CD4-positive, alpha-beta T cell treated with Interleukin-2 at 100 ng/mL for 4 hours (primary cell): ENCODE measurements around the gene LHX3.
A peak's percentile ranks its signal among the peaks of the same experiment; 100 is the strongest.

Experiments
- DNase-seq: peaks from one replicate; pipeline ENCODE4 v3.0.0-alpha.2; 2020; ENCODE audit warnings: low spot score

The LHX3 gene

GRCh38 chr9:136177224-136177623 lies 27.7 kb downstream of the LHX3 start:
- no peak for DNase-seq

GRCh38 chr9:136175616-136176197 lies 29.2 kb downstream of the LHX3 start:
- DNase-seq: no peak

GRCh38 chr9:136174779-136175615 lies 29.9 kb downstream of the LHX3 start:
- DNase-seq: no peak

GRCh38 chr9:136173648-136174290 lies 31.2 kb downstream of the LHX3 start:
- DNase-seq: no peak

GRCh38 chr9:136172412-136173079 lies 32.4 kb downstream of the LHX3 start:
- no peak for DNase-seq

GRCh38 chr9:136171801-136172411 lies 33.0 kb downstream of the LHX3 start:
- no peak for DNase-seq

DNA sequence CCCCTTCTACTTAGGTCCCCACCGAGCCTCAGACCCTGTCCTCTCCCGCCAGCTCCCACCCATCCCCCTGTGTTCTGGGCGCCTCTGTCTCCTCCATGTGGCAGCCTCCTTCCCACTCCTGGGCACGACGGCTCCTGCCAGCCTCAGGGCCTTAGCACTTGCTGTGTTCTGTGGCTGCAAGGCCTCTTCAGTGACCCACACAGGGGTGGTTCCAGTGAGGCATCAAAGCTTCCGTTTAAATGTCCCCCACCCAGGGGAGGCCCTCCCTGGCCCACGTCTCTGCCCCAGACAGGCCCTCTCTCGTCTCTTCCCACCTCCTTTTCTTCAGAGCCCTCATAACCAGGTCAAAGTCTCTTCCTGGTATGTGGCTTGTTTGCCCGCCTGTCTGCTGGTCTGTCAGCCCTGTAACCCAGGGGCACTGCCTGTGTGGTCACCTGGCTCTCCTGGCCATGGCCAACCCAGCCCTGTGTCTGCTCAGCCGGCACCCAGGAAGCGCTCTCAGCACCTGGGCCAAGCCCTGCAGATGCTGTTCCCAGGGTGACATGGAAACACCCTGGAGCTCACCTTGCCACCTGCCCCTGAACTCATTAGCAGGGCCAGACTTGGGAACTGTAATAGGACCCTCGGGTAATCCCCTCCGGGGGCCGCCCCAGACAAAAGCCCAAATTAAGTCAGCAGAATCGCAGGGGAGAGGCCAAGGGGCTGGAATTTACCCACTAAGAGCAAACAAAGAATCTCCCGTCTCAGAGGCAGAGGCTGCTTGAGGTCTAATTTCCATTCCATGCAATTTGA lies 33.7 kb downstream of the LHX3 start:
- DNase-seq: no peak

DNA sequence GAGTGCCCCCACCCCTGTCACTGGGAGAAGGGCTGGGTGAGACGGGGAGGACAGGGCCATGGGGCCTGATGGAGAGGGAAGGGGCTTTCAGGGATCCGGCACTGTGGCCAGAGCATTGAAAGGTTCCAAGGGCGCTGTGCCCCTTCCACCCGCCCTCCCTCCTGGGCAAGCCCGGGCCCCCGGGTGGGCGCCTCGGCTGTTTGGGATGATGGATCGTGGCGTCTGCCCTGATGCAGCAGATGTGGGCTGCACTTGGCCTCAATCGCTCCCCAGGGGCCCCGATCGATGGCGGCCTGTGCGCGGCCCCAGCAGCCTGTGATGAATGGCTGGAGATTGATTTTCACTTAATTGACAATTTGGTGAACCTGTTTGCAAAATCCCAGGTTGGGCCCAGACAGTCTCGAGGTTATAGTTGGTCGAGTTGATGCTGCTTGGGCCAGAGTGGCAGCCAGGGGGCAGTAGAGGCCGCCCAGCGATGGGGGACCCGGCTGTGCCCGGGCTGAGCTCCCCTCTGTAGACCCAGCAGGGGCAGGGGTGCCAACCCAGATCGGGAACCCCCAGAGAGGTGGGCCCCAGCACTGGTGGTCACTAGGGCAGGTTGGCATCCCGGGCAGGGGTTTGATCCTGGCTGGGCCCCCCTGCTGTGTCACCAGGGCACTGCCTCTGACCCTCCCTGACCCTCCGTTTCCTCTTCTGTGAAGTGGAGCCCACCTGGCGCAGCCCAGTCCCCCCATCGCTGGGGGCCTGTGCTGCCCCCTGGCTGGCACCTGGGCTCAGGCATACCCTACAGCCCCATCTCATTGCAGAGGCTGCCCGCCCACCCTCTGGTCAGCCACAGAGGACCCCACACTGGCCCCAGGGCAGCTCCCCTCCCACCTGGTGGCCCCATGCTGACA lies 34.7 kb downstream of the LHX3 start:
- peak; percentile 40 for DNase-seq

DNA sequence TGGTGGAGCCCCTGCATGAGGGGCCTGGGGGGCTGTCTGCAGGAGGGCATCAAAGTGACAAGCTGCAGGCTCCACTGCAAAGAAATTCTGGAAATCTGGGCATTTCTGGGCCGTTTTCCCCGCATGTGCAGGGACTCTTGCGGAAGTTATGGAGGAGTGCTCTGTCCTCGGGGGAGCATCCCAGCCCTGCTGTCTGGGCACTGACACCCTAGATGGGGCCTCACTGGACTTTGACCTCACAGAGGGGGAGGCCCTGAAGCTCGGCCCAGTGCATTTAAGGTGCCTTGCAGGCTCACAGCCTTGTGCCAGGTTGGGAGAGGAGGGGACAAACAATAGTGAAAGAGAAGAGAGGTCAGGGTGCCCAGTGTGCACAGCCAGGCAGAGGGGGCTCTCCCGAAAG lies 35.4 kb downstream of the LHX3 start:
- DNase-seq: no peak

GRCh38 chr9:136163248-136163850 lies 41.6 kb downstream of the LHX3 start:
- no peak for DNase-seq

- no peak for DNase-seq
Observed at GRCh38 chr9:136160995-136161610, 43.8 kb downstream of the LHX3 start.

- no peak for DNase-seq
Observed at GRCh38 chr9:136160381-136160841, 44.5 kb downstream of the LHX3 start.

DNA sequence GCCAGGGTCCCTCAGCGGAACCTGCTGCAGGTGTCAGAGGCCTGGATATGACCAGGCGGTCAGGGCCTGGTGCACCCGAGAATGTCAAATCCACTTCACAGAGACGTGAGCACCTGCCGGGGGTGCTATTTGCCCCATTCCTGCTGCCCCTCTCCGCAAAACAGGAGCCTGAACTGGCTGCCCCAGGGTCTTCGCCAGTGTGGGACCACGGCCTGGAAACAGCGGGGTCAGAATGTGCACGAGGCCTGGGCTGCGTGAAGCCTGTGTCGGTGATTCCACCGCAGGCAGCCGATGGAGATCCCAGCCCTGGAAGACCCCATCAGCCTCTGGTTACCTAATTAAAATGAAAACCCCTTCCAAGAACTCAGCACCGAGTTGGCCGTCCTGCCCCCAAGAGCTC lies 45.1 kb downstream of the LHX3 start:
- DNase-seq: no peak

GRCh38 chr9:136157477-136158265 lies 47.3 kb downstream of the LHX3 start:
- no peak for DNase-seq

- no peak for DNase-seq
Observed at GRCh38 chr9:136156209-136157120, 48.5 kb downstream of the LHX3 start.

DNA sequence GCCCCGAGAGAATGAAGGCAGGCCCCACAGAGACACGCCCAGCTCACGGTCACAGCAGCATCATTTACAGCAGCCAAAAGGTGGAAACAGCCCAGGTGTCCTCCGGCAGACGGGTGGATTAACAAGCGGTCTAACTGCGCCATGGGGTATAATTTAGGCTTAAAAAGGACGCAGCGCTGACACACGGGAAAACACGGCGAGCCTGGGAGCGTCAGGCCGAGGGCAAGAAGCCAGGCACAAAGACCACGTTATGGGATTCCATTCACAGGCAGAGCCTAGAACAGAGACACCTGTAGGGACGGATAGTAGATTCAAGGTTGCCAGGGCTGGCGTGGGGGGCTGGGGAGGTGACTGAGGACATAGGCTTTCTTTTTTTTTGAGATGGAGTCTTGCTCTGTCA lies 49.4 kb downstream of the LHX3 start:
- DNase-seq: no peak

DNA sequence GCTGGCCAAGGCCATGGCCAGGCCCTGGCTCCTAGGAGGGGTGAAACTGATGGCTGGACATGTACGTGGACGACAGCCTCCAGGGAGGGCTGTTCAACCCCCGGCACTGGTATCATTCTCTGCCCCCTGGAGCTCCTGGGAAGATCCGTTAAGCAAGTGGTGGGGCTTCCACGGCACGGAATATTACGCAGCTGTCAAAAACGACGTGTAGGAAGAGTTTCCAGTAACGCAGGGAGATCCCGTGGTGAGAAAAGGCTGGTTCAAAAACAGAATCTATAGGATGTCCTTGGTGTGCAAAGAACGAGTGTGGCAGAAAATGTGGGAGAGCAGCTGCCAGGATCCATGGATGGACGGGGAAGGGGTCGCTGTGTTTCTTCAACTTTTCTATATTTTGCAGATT lies 50.0 kb downstream of the LHX3 start:
- DNase-seq: no peak
